Chondrocyte (in vitro differentiated cells): ENCODE data around the gene OSBPL3. TPM values are rescaled to one million over a fixed set of nuclear protein-coding genes. Genes with fewer than 3 reads are reported as not detected.

Experiments
- DNase-seq: peaks from one replicate; pipeline ENCODE4 v3.0.0; 2021; ENCODE audit warnings: mixed read lengths, low spot score
- H3K27ac Mint-ChIP-seq: one replicate; pipeline ENCODE4 v1.8.0; 2021; ENCODE audit warnings: mild to moderate bottlenecking, moderate library complexity, mixed read lengths; ENCODE audit not compliant: unreplicated experiment
- H3K27me3 Mint-ChIP-seq: 2 replicates; pipeline ENCODE4 v1.8.0; 2021; ENCODE audit warnings: low read depth, mixed read lengths
- H3K36me3 Mint-ChIP-seq: 2 replicates; pipeline ENCODE4 v1.8.0; 2021; ENCODE audit warnings: low read depth, mixed read lengths
- H3K4me1 Mint-ChIP-seq: 2 replicates; pipeline ENCODE4 v1.8.0; 2021; ENCODE audit warnings: low read depth, mild to moderate bottlenecking, mixed read lengths
- H3K4me3 Mint-ChIP-seq: one replicate; pipeline ENCODE4 v1.8.0; 2021; ENCODE audit warnings: mild to moderate bottlenecking, moderate library complexity, mixed read lengths; ENCODE audit not compliant: unreplicated experiment
- H3K9me3 Mint-ChIP-seq: 2 replicates; pipeline ENCODE4 v1.8.0; 2021; ENCODE audit warnings: low read depth, mixed read lengths
- CTCF ChIP-seq: fragments of 200-600 bp; sonication (generic); IDR thresholded peaks from 2 replicates; pipeline ENCODE4 v1.5.0; 2021; ENCODE audit warnings: antibody characterized with exemption, mild to moderate bottlenecking, moderate library complexity
- total RNA-seq: library from RNA; stranded (reverse); gene quantifications from 3 replicates; pipeline ENCODE4 v1.2.1, GENCODE V29; 2021

The OSBPL3 gene
- total RNA-seq, 1 donor from 2014 or later: 5.7 TPM

- Mint-ChIP-seq H3K4me3 (no peak overlapping the region), H3K27me3 (no peaks in the 10 kb centered on the region), H3K27ac (no peak overlapping the region), H3K4me1 (peaks cover 6% of the 10 kb centered on the region), H3K9me3 (no peaks in the 10 kb centered on the region), H3K36me3 (no peaks in the 10 kb centered on the region)
- no peak for TF ChIP-seq CTCF
- no peak for DNase-seq
Observed at GRCh38 chr7:24913801-24914464, 66.0 kb downstream of the OSBPL3 start.

GRCh38 chr7:24912874-24913514, 67.0 kb downstream of the OSBPL3 start:
- Mint-ChIP-seq H3K4me3 (no peak overlapping the region), H3K4me1 (peaks cover 3% of the 10 kb centered on the region)

GRCh38 chr7:24912424-24912823, 67.6 kb downstream of the OSBPL3 start:
- no peak for TF ChIP-seq CTCF
- Mint-ChIP-seq H3K4me1 (peaks cover 3% of the 10 kb centered on the region), H3K9me3 (no peaks in the 10 kb centered on the region), H3K27ac (no peak overlapping the region), H3K4me3 (no peak overlapping the region), H3K36me3 (no peaks in the 10 kb centered on the region), H3K27me3 (no peaks in the 10 kb centered on the region)
- DNase-seq: no peak

More at GRCh38 chr7:24912874-24913514, 67.0 kb downstream of the OSBPL3 start:
- Mint-ChIP-seq H3K27ac (no peak overlapping the region), H3K9me3 (no peaks in the 10 kb centered on the region), H3K36me3 (no peaks in the 10 kb centered on the region), H3K27me3 (no peaks in the 10 kb centered on the region)
- DNase-seq: no peak
- TF ChIP-seq CTCF: no peak

GRCh38 chr7:24911213-24911603, 68.8 kb downstream of the OSBPL3 start:
- H3K27me3 Mint-ChIP-seq: no peaks in the 10 kb centered on the region
- no peak overlapping the region for H3K27ac Mint-ChIP-seq
- H3K4me1 Mint-ChIP-seq: peaks cover 3% of the 10 kb centered on the region
- no peaks in the 10 kb centered on the region for H3K9me3 Mint-ChIP-seq
- TF ChIP-seq CTCF: no peak
- DNase-seq: no peak
- H3K4me3 Mint-ChIP-seq: no peak overlapping the region
- H3K36me3 Mint-ChIP-seq: no peaks in the 10 kb centered on the region

GRCh38 chr7:24910551-24911212, 69.3 kb downstream of the OSBPL3 start:
- TF ChIP-seq CTCF: no peak
- H3K4me1 Mint-ChIP-seq: peaks cover 3% of the 10 kb centered on the region
- H3K4me3 Mint-ChIP-seq: no peak overlapping the region
- H3K36me3 Mint-ChIP-seq: no peaks in the 10 kb centered on the region
- H3K9me3 Mint-ChIP-seq: no peaks in the 10 kb centered on the region
- DNase-seq: no peak
- H3K27me3 Mint-ChIP-seq: no peaks in the 10 kb centered on the region
- H3K27ac Mint-ChIP-seq: no peak overlapping the region
